ENCODE results near the gene NCK1. TPM values are rescaled to one million over a fixed set of nuclear protein-coding genes. Genes with fewer than 3 reads are reported as not detected.

Gene NCK1
- total RNA-seq, 1 donor, result 41.6 TPM

- Histone ChIP-seq H3K4me1 (ENCODE audit: insufficient read depth, low read length) (no peaks in the 10 kb centered on the region), H2AFZ (ENCODE audit: low read length) (no peak overlapping the region), H3K36me3 (ENCODE audit: insufficient read depth, low read length) (no peaks in the 10 kb centered on the region), H3K79me2 (ENCODE audit: insufficient read depth, low read length) (peaks cover 91% of the 10 kb centered on the region), H3K27ac (ENCODE audit: low read depth, low read length) (no peak overlapping the region), H3K4me2 (ENCODE audit: insufficient read depth, low read length) (no peak overlapping the region), H4K20me1 (ENCODE audit: insufficient read depth, low read length) (peaks cover 22% of the 10 kb centered on the region), H3K4me3 (ENCODE audit: insufficient read depth, low read length) (no peak overlapping the region), H3K27me3 (ENCODE audit: insufficient read depth, low read length) (no peaks in the 10 kb centered on the region), H3K9me3 (ENCODE audit: low read depth, low read length) (no peaks in the 10 kb centered on the region)
- DNase-seq (ENCODE audit: insufficient read length, low spot score, missing footprints), result no peak
- no peak for TF ChIP-seq CTCF (IDR thresholded peaks at IDR 0.05; ENCODE audit: extremely low read depth, low read depth, low read length)
Measured at GRCh38 chr3:136914739-136915138, 52.7 kb downstream of the NCK1 start.

- H3K9me3 ChIP-seq (ENCODE audit: low read depth, low read length), result no peaks in the 10 kb centered on the region
- no peak overlapping the region for H3K4me3 ChIP-seq (ENCODE audit: insufficient read depth, low read length)
- H3K79me2 ChIP-seq (ENCODE audit: insufficient read depth, low read length), result peaks cover 91% of the 10 kb centered on the region
- H3K27ac ChIP-seq (ENCODE audit: low read depth, low read length), result no peak overlapping the region
- no peaks in the 10 kb centered on the region for H3K36me3 ChIP-seq (ENCODE audit: insufficient read depth, low read length)
- H3K4me2 ChIP-seq (ENCODE audit: insufficient read depth, low read length), result no peak overlapping the region
- peaks cover 17% of the 10 kb centered on the region for H4K20me1 ChIP-seq (ENCODE audit: insufficient read depth, low read length)
- no peaks in the 10 kb centered on the region for H3K27me3 ChIP-seq (ENCODE audit: insufficient read depth, low read length)
- no peak for DNase-seq (ENCODE audit: insufficient read length, low spot score, missing footprints)
- no peak for TF ChIP-seq CTCF (IDR thresholded peaks at IDR 0.05; ENCODE audit: extremely low read depth, low read depth, low read length)
- H2AFZ ChIP-seq (ENCODE audit: low read length), result no peak overlapping the region
- no peaks in the 10 kb centered on the region for H3K4me1 ChIP-seq (ENCODE audit: insufficient read depth, low read length)
Measured at GRCh38 chr3:136916223-136916622, 54.2 kb downstream of the NCK1 start.

GRCh38 chr3:136919799-136920580 is 58.0 kb downstream of the NCK1 start:
- no peaks in the 10 kb centered on the region for H3K4me1 ChIP-seq (ENCODE audit: insufficient read depth, low read length)
- no peaks in the 10 kb centered on the region for H3K36me3 ChIP-seq (ENCODE audit: insufficient read depth, low read length)
- DNase-seq (ENCODE audit: insufficient read length, low spot score, missing footprints), result peak; percentile 42
- no peaks in the 10 kb centered on the region for H3K27me3 ChIP-seq (ENCODE audit: insufficient read depth, low read length)
- H2AFZ ChIP-seq (ENCODE audit: low read length), result no peak overlapping the region
- H3K27ac ChIP-seq (ENCODE audit: low read depth, low read length), result no peak overlapping the region
- TF ChIP-seq CTCF (IDR thresholded peaks at IDR 0.05; ENCODE audit: extremely low read depth, low read depth, low read length), result no peak
- H3K4me2 ChIP-seq (ENCODE audit: insufficient read depth, low read length), result no peak overlapping the region
- no peaks in the 10 kb centered on the region for H3K9me3 ChIP-seq (ENCODE audit: low read depth, low read length)
- H3K4me3 ChIP-seq (ENCODE audit: insufficient read depth, low read length), result no peak overlapping the region
- H3K79me2 ChIP-seq (ENCODE audit: insufficient read depth, low read length), result peaks cover 86% of the 10 kb centered on the region
- H4K20me1 ChIP-seq (ENCODE audit: insufficient read depth, low read length), result peaks cover 10% of the 10 kb centered on the region

GRCh38 chr3:136920904-136921611 is 59.0 kb downstream of the NCK1 start:
- Histone ChIP-seq H3K27me3 (ENCODE audit: insufficient read depth, low read length) (no peaks in the 10 kb centered on the region), H3K27ac (ENCODE audit: low read depth, low read length) (no peak overlapping the region), H3K4me1 (ENCODE audit: insufficient read depth, low read length) (no peaks in the 10 kb centered on the region), H3K4me2 (ENCODE audit: insufficient read depth, low read length) (no peak overlapping the region), H3K9me3 (ENCODE audit: low read depth, low read length) (no peaks in the 10 kb centered on the region), H3K4me3 (ENCODE audit: insufficient read depth, low read length) (no peak overlapping the region), H4K20me1 (ENCODE audit: insufficient read depth, low read length) (peaks cover 6% of the 10 kb centered on the region), H3K79me2 (ENCODE audit: insufficient read depth, low read length) (peaks cover 82% of the 10 kb centered on the region), H2AFZ (ENCODE audit: low read length) (no peak overlapping the region), H3K36me3 (ENCODE audit: insufficient read depth, low read length) (no peaks in the 10 kb centered on the region)
- no peak for TF ChIP-seq CTCF (IDR thresholded peaks at IDR 0.05; ENCODE audit: extremely low read depth, low read depth, low read length)
- DNase-seq (ENCODE audit: insufficient read length, low spot score, missing footprints), result peak; percentile 25
